K562 (cell line): ENCODE measurements around the gene GABRR1. TPM values are rescaled to one million over a fixed set of nuclear protein-coding genes. Genes with fewer than 3 reads are reported as not detected.
A peak's percentile ranks its signal among the peaks of the same experiment; 100 is the strongest.

ENCODE experiments used
- C11orf30 ChIP-seq: fragments of 450-650 bp; IDR thresholded peaks from 2 replicates; pipeline ENCODE4 v1.6.1; 2016; ENCODE audit warnings: low read depth, mild to moderate bottlenecking
- CBX8 ChIP-seq: fragments of 200-600 bp; sonication (generic); IDR thresholded peaks from 2 replicates; pipeline ENCODE4 v1.6.1; 2012; ENCODE audit warnings: borderline replicate concordance, mixed run types, low read depth, mild to moderate bottlenecking, moderate library complexity, mixed read lengths, low read length, control low read depth, inconsistent platforms; ENCODE audit not compliant: poor library complexity, severe bottlenecking; ENCODE audit errors: extremely low read depth
- HDAC8 ChIP-seq: fragments of 450-650 bp; IDR thresholded peaks from 2 replicates; pipeline ENCODE4 v1.6.1; 2016; ENCODE audit warnings: mild to moderate bottlenecking, missing genetic modification characterization, moderate library complexity, missing compliant biosample characterization
- KDM2B ChIP-seq: fragments of 250-450 bp; sonication (Bioruptor Pico); IDR thresholded peaks from 2 replicates; pipeline ENCODE4 v1.8.0; 2021; ENCODE audit warnings: mild to moderate bottlenecking, moderate library complexity
- RBM17 ChIP-seq: fragments of 200-400 bp; formaldehyde crosslinking; IDR thresholded peaks from 2 replicates; pipeline ENCODE4 v1.6.1; 2017; ENCODE audit warnings: low read depth, mild to moderate bottlenecking, low read length, borderline replicate concordance
- SMARCA4 ChIP-seq: fragments of 450-650 bp; IDR thresholded peaks from 2 replicates; pipeline ENCODE4 v1.6.1; 2016
- SPI1 ChIP-seq: IDR thresholded peaks from 2 replicates; pipeline ENCODE4 v1.6.1; 2011; ENCODE audit warnings: low read depth, low read length, control low read depth, borderline replicate concordance
- TEAD4 ChIP-seq, 2 experiments: sonication (generic) in 1 of 2; formaldehyde crosslinking in 1 of 2; IDR thresholded peaks; 2 replicates each; pipeline versions ENCODE4 v1.6.1 to v1.8.0; 2012 to 2022; ENCODE audit warnings: borderline replicate concordance in 1 of 2, inconsistent platforms in 1 of 2, low read length in 1 of 2, mild to moderate bottlenecking in 1 of 2, missing genetic modification reagents in 1 of 2
- ZFX ChIP-seq: sonication (generic); formaldehyde crosslinking; IDR thresholded peaks from 2 replicates; pipeline ENCODE4 v1.8.0; 2022; ENCODE audit warnings: mild to moderate bottlenecking, missing genetic modification reagents, moderate library complexity
- ZNF41 ChIP-seq: fragments of 250-450 bp; sonication (Bioruptor Pico); conservative IDR thresholded peaks from 2 replicates; pipeline ENCODE4 v1.4.0; 2020; ENCODE audit warnings: mild to moderate bottlenecking
- ZNF668 ChIP-seq: fragments of 250-450 bp; sonication (Bioruptor Pico); IDR thresholded peaks from 2 replicates; pipeline ENCODE4 v1.8.0; 2022; ENCODE audit warnings: mild to moderate bottlenecking, inconsistent platforms
- polyA plus RNA-seq, 8 experiments: library from polyadenylated mRNA; depleted of rRNA in 4 of 8; stranded (reverse) in 5 of 8; unstranded in 3 of 8; fragments of >200 nt; fragmentation: Nextera tagmentation in 2 of 8; fragmentation: Illumina TruSeq in 1 of 8; extraction: Ambion mirVana in 2 of 8; extraction: Trizol in 1 of 8; gene quantifications; 2 replicates each; pipeline versions ENCODE4 v1.2.1 to v1.2.3, GENCODE V29; 2011 to 2014; ENCODE audit warnings: inconsistent platforms in 1 of 8, missing spikeins in 1 of 8
- total RNA-seq, 7 experiments: library from RNA; depleted of rRNA in 6 of 7; stranded (reverse); fragments of >200 nt in 6 of 7; fragmentation: Illumina TruSeq in 2 of 7; extraction: Trizol in 2 of 7; gene quantifications; 2 replicates each; pipeline versions ENCODE4 v1.2.1 to v1.2.3, GENCODE V29; 2011 to 2021; ENCODE audit warnings: low replicate concordance in 1 of 7
- TF ChIP-seq, protein P1 (sequence below): fragments of 250-450 bp; sonication (Bioruptor Pico); IDR thresholded peaks from 2 replicates; pipeline ENCODE4 v1.4.0; 2020; ENCODE audit warnings: mild to moderate bottlenecking
- TF ChIP-seq, protein P2 (sequence below): IDR thresholded peaks from 2 replicates; pipeline ENCODE4 v1.6.1; 2014; ENCODE audit warnings: antibody characterized with exemption
- TF ChIP-seq, protein P3 (sequence below): fragments of 250-450 bp; sonication (Bioruptor Pico); IDR thresholded peaks from 2 replicates; pipeline ENCODE4 v1.5.1; 2021; ENCODE audit warnings: mild to moderate bottlenecking
- TF ChIP-seq, protein P4 (sequence below), 2 experiments: fragments of 200-800 bp in 1 of 2; sonication (Bioruptor generic) in 1 of 2; sonication (generic) in 1 of 2; formaldehyde crosslinking in 1 of 2; IDR thresholded peaks in 1 of 2; conservative IDR thresholded peaks in 1 of 2; 2 replicates each; pipeline versions ENCODE4 v1.5.0 to v1.6.1; 2016 to 2020; ENCODE audit warnings: missing compliant biosample characterization in 1 of 2, missing genetic modification characterization in 1 of 2, missing genetic modification reagents in 1 of 2
- TF ChIP-seq, protein P5 (sequence below): sonication (generic); formaldehyde crosslinking; IDR thresholded peaks from 2 replicates; pipeline ENCODE4 v1.8.0; 2022; ENCODE audit warnings: missing genetic modification reagents, mild to moderate bottlenecking, moderate library complexity, borderline replicate concordance
- TF ChIP-seq, protein P6 (sequence below): fragments of 450-650 bp; IDR thresholded peaks from 2 replicates; pipeline ENCODE4 v1.6.1; 2016

GABRR1 gene
- total and polyA plus RNA-seq, 9 of the 15 experiments (the other 6 are each of a cell fraction or from before 2014, with no cell fraction given), result not detected

DNA sequence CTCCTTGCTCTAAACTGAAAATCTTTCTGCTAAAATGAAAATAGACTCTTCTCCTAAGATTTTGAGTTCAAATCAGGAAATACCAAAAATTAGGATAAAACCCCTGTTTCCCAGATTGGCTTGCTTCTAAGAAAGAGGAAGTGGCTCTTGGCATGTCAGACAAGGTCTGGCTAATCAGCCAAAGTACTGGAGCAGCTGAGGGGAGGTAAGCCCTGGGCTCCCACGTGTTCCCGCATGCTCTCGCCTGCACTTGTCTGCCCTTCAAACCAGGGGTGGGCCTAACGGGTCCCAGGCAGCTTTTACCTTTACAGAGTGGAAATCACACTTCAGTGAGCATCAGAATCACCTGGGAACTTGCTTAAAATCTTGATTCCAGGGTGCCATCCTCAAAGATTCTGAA is 43.2 kb upstream of the GABRR1 start (continued):
- TF ChIP-seq SPI1 (peak; percentile 100), SMARCA4 (peak; percentile 43; the same call in 1 of the 2 replicates), ZFX (CRISPR knock-in tag) (peak; percentile 71), HDAC8 (tag) (no peak), ZNF668 (CRISPR knock-in tag) (no peak), CBX8 (no peak), ZNF41 (no peak), C11orf30 (no peak), RBM17 (no peak), TEAD4 (IDR thresholded peaks at IDR 0.05; ENCODE audit: low read length) (peak; percentile 69; the same call in 1 of the 2 replicates), TEAD4 (CRISPR knock-in tag; IDR thresholded peaks at IDR 0.05; ENCODE audit: borderline replicate concordance) (no peak), KDM2B (CRISPR knock-in tag) (no peak)
- TF ChIP-seq, protein P1, sequence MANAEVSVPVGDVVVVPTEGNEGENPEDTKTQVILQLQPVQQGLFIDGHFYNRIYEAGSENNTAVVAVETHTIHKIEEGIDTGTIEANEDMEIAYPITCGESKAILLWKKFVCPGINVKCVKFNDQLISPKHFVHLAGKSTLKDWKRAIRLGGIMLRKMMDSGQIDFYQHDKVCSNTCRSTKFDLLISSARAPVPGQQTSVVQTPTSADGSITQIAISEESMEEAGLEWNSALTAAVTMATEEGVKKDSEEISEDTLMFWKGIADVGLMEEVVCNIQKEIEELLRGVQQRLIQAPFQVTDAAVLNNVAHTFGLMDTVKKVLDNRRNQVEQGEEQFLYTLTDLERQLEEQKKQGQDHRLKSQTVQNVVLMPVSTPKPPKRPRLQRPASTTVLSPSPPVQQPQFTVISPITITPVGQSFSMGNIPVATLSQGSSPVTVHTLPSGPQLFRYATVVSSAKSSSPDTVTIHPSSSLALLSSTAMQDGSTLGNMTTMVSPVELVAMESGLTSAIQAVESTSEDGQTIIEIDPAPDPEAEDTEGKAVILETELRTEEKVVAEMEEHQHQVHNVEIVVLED (CRISPR knock-in tag), result no peak
- TF ChIP-seq, protein P2, sequence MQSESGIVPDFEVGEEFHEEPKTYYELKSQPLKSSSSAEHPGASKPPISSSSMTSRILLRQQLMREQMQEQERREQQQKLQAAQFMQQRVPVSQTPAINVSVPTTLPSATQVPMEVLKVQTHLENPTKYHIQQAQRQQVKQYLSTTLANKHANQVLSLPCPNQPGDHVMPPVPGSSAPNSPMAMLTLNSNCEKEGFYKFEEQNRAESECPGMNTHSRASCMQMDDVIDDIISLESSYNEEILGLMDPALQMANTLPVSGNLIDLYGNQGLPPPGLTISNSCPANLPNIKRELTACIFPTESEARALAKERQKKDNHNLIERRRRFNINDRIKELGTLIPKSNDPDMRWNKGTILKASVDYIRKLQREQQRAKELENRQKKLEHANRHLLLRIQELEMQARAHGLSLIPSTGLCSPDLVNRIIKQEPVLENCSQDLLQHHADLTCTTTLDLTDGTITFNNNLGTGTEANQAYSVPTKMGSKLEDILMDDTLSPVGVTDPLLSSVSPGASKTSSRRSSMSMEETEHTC, result 0 out of 2 replicates have a peak, but pooled peaks have one; percentile 33
- TF ChIP-seq, protein P3, sequence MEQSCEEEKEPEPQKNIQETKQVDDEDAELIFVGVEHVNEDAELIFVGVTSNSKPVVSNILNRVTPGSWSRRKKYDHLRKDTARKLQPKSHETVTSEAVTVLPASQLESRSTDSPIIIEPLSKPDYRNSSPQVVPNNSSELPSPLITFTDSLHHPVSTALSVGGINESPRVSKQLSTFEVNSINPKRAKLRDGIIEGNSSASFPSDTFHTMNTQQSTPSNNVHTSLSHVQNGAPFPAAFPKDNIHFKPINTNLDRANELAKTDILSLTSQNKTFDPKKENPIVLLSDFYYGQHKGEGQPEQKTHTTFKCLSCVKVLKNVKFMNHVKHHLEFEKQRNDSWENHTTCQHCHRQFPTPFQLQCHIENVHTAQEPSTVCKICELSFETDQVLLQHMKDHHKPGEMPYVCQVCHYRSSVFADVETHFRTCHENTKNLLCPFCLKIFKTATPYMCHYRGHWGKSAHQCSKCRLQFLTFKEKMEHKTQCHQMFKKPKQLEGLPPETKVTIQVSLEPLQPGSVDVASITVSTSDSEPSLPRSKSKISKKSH, result no peak
- TF ChIP-seq, protein P4, sequence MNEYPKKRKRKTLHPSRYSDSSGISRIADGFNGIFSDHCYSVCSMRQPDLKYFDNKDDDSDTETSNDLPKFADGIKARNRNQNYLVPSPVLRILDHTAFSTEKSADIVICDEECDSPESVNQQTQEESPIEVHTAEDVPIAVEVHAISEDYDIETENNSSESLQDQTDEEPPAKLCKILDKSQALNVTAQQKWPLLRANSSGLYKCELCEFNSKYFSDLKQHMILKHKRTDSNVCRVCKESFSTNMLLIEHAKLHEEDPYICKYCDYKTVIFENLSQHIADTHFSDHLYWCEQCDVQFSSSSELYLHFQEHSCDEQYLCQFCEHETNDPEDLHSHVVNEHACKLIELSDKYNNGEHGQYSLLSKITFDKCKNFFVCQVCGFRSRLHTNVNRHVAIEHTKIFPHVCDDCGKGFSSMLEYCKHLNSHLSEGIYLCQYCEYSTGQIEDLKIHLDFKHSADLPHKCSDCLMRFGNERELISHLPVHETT (CRISPR knock-in tag; conservative IDR thresholded peaks at IDR 0.05 in 1 of 2, IDR thresholded peaks at IDR 0.05 in 1 of 2), result 0 out of 4 replicates have a peak, but pooled peaks of 1 of the 2 experiments have one; percentile 26
- TF ChIP-seq, protein P5, sequence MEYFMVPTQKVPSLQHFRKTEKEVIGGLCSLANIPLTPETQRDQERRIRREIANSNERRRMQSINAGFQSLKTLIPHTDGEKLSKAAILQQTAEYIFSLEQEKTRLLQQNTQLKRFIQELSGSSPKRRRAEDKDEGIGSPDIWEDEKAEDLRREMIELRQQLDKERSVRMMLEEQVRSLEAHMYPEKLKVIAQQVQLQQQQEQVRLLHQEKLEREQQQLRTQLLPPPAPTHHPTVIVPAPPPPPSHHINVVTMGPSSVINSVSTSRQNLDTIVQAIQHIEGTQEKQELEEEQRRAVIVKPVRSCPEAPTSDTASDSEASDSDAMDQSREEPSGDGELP (CRISPR knock-in tag), result peak; percentile 84
- TF ChIP-seq, protein P6, sequence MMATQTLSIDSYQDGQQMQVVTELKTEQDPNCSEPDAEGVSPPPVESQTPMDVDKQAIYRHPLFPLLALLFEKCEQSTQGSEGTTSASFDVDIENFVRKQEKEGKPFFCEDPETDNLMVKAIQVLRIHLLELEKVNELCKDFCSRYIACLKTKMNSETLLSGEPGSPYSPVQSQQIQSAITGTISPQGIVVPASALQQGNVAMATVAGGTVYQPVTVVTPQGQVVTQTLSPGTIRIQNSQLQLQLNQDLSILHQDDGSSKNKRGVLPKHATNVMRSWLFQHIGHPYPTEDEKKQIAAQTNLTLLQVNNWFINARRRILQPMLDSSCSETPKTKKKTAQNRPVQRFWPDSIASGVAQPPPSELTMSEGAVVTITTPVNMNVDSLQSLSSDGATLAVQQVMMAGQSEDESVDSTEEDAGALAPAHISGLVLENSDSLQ, result peak; percentile 26; the same call in 1 of the 2 replicates
